Left renal cortex interstitium (tissue), 4 donors: Measurements from ENCODE around the gene PRAMEF4. TPM values are rescaled to one million over a fixed set of nuclear protein-coding genes. Genes with fewer than 3 reads are reported as not detected.
"Not testable (repeated sequence)": the region's sequence is repeated elsewhere in the genome, so short reads cannot be mapped to it uniquely, and the experiment has no call there.

Experiments used
- DNase-seq, 4 donors: peaks; one replicate each; pipeline ENCODE4 v3.0.0-alpha.2; 2013; ENCODE audit warnings: low read depth in 4 of 4, low spot score in 2 of 4, missing footprints in 1 of 4
- polyA plus RNA-seq, 4 donors: library from polyadenylated mRNA; unstranded; fragments of 120-200 nt; gene quantifications; one replicate each; pipeline ENCODE4 v1.2.1, GENCODE V29; 2013; ENCODE audit not compliant: insufficient read length in 4 of 4

PRAMEF4 gene
- polyA plus RNA-seq, result not detected

- not testable (repeated sequence) for DNase-seq
Measured at GRCh38 chr1:12886101-12886500, at the start of gene PRAMEF4. Gene PRAMEF4, minus strand, starts transcription at chr1:12886201. Its CDS starts 2,807 bp downstream, at chr1:12883394.

- DNase-seq, result not testable (repeated sequence)
Measured at GRCh38 chr1:12924368-12924767, 38.4 kb upstream of the PRAMEF4 start.

GRCh38 chr1:12921749-12922148 lies 35.7 kb upstream of the PRAMEF4 start:
- not testable (repeated sequence) for DNase-seq

- DNase-seq, result not testable (repeated sequence)
Measured at GRCh38 chr1:12916310-12916709, 30.3 kb upstream of the PRAMEF4 start, which contains the start of gene PRAMEF7. Gene PRAMEF7, plus strand, starts transcription at chr1:12916610. Its CDS starts 1,083 bp downstream, at chr1:12917693.

- DNase-seq, result not testable (repeated sequence)
Measured at GRCh38 chr1:12903793-12904572, 18.0 kb upstream of the PRAMEF4 start.

- DNase-seq, result not testable (repeated sequence)
Measured at GRCh38 chr1:12899186-12899585, 13.2 kb upstream of the PRAMEF4 start.

- DNase-seq, result not testable (repeated sequence)
Measured at GRCh38 chr1:12898170-12898569, 12.2 kb upstream of the PRAMEF4 start, which contains the start of gene PRAMEF10. Gene PRAMEF10, minus strand, starts transcription at chr1:12898270. Its CDS starts 2,423 bp downstream, at chr1:12895847.

- DNase-seq, result not testable (repeated sequence)
Measured at GRCh38 chr1:12878453-12878852, 7.5 kb downstream of the PRAMEF4 start.

- not testable (repeated sequence) for DNase-seq
Measured at GRCh38 chr1:12863131-12863880, 22.7 kb downstream of the PRAMEF4 start.

GRCh38 chr1:12856786-12857185 lies 29.2 kb downstream of the PRAMEF4 start, which contains the start of gene PRAMEF2:
Gene PRAMEF2, plus strand, starts transcription at chr1:12857086. Its CDS starts 1,924 bp downstream, at chr1:12859010.
- not testable (repeated sequence) for DNase-seq

GRCh38 chr1:12851779-12852178 lies 34.2 kb downstream of the PRAMEF4 start:
- DNase-seq, result no peak

- DNase-seq, result not testable (repeated sequence)
Measured at GRCh38 chr1:12848620-12849019, 37.4 kb downstream of the PRAMEF4 start, which contains the start of gene HNRNPCL1. Gene HNRNPCL1, minus strand, starts transcription at chr1:12848720. Its CDS starts 431 bp downstream, at chr1:12848289.

- not testable (repeated sequence) for DNase-seq
Measured at GRCh38 chr1:12833251-12833650, 52.8 kb downstream of the PRAMEF4 start.

GRCh38 chr1:12831310-12831709 lies 54.7 kb downstream of the PRAMEF4 start, which contains the start of gene PRAMEF11:
Gene PRAMEF11, minus strand, starts transcription at chr1:12831410. Its CDS starts 2,621 bp downstream, at chr1:12828789.
- not testable (repeated sequence) for DNase-seq

Other genes with a start within 250 kb of the PRAMEF4 start
- 1 to 10 TPM in 3 of 4 donors, under 1 TPM in 1; 0.97 to 2.4 (median 2.1) TPM for gene AADACL4, start 242.1 kb downstream of the PRAMEF4 start, polyA plus RNA-seq
- not detected for gene AADACL3, start 170.1 kb downstream of the PRAMEF4 start, polyA plus RNA-seq
- gene CFAP107, start 140.0 kb downstream of the PRAMEF4 start, polyA plus RNA-seq, result 1 to 10 TPM in 1 of 4 donors, under 1 TPM in 3; 0.68 to 1.1 (median 0.79) TPM
- gene PRAMEF12, start 112.5 kb downstream of the PRAMEF4 start, polyA plus RNA-seq, result not detected
- gene PRAMEF1, start 94.8 kb downstream of the PRAMEF4 start, polyA plus RNA-seq, result not detected
- gene PRAMEF11, start 54.8 kb downstream of the PRAMEF4 start, polyA plus RNA-seq, result not detected
- gene HNRNPCL1, start 37.5 kb downstream of the PRAMEF4 start, polyA plus RNA-seq, result under 1 TPM in 3 of 4 donors, not detected in 1; 0.25 to 0.82 (median 0.44) TPM
- not detected for gene PRAMEF2, start 29.1 kb downstream of the PRAMEF4 start, polyA plus RNA-seq
- gene PRAMEF10, start 12.1 kb upstream of the PRAMEF4 start, polyA plus RNA-seq, result not detected
- not detected for gene PRAMEF7, start 30.4 kb upstream of the PRAMEF4 start, polyA plus RNA-seq
- gene PRAMEF6, start 61.4 kb upstream of the PRAMEF4 start, polyA plus RNA-seq, result not detected
- gene PRAMEF27, start 170.4 kb upstream of the PRAMEF4 start, polyA plus RNA-seq, result not detected
- gene HNRNPCL3, start 174.6 kb upstream of the PRAMEF4 start, polyA plus RNA-seq, result not detected
- not detected for gene PRAMEF25, start 184.6 kb upstream of the PRAMEF4 start, polyA plus RNA-seq
- gene HNRNPCL2, start 230.7 kb upstream of the PRAMEF4 start, polyA plus RNA-seq, result under 1 TPM in 2 of 4 donors, not detected in 2; 0.21 TPM